AG04449 (cell line): ENCODE results near the gene PLA2G12B.
"Not testable (repeated sequence)": the region's sequence is repeated elsewhere in the genome, so short reads cannot be mapped to it uniquely, and the experiment has no call there.

Source experiments
- CTCF ChIA-PET: fragments of 350-600 bp; formaldehyde crosslinking; extraction: SDS; loops from one replicate; lab custom pipeline; 2021; ENCODE audit warnings: antibody characterized with exemption; lab: Yijun Ruan, JAX
- POLR2A ChIA-PET: fragments of 400-600, 350-600 bp; formaldehyde crosslinking; extraction: SDS; loops from one replicate; lab custom pipeline; 2020; ENCODE audit warnings: antibody characterized with exemption, inconsistent platforms; lab: Yijun Ruan, JAX
- DNase-seq: peaks from one replicate; pipeline ENCODE4 v3.0.0-alpha.2; 2010; ENCODE audit warnings: low read depth, low spot score
- H3K4me3 ChIP-seq: 2 replicates; pipeline ENCODE4 v1.5.1; 2011; ENCODE audit warnings: low read depth, mild to moderate bottlenecking, control low read depth, low read length
- CTCF ChIP-seq: IDR thresholded peaks from one replicate; pipeline ENCODE4 v1.5.1; 2011; ENCODE audit warnings: mild to moderate bottlenecking, moderate library complexity, low read length, control low read depth, inconsistent platforms; ENCODE audit not compliant: insufficient read depth; ENCODE audit errors: missing control alignments

PLA2G12B gene

GRCh38 chr10:72954596-72955554 lies at the start of gene PLA2G12B:
PLA2G12B (minus strand) TSS chr10:72954806; CDS start chr10:72954685, 121 bp downstream.
- H3K4me3 ChIP-seq = no peak within 1 kb of the TSS
- ChIA-PET CTCF (no interaction called here), POLR2A (no interaction called here)
- no peak for TF ChIP-seq CTCF
- DNase-seq = no peak

- no peak overlapping the region for H3K4me3 ChIP-seq
- POLR2A ChIA-PET = no interaction called here
- CTCF ChIA-PET = no interaction called here
- no peak for TF ChIP-seq CTCF
- no peak for DNase-seq
Observed at GRCh38 chr10:73003822-73004221, 49.2 kb upstream of the PLA2G12B start.

GRCh38 chr10:73000973-73001372 lies 46.4 kb upstream of the PLA2G12B start:
- ChIA-PET CTCF (interaction anchor here (1.0 kb wide), 1 partner anchor 10 kb away, joined by 3 read pairs; no protein-coding TSS in a partner anchor), POLR2A (interaction anchor here (0.7 kb wide), 1 partner anchor 94 kb away, joined by 4 read pairs; no protein-coding TSS in a partner anchor)

GRCh38 chr10:72997099-72997498 lies 42.5 kb upstream of the PLA2G12B start:
- TF ChIP-seq CTCF = no peak
- DNase-seq = no peak
- ChIA-PET CTCF (no interaction called here), POLR2A (no interaction called here)
- H3K4me3 ChIP-seq = no peak overlapping the region

More at GRCh38 chr10:73000973-73001372, 46.4 kb upstream of the PLA2G12B start:
- no peak for TF ChIP-seq CTCF
- no peak overlapping the region for H3K4me3 ChIP-seq
- no peak for DNase-seq

- H3K4me3 ChIP-seq, DNase-seq, CTCF ChIA-PET, POLR2A ChIA-PET: not testable (repeated sequence)
Observed at GRCh38 chr10:72995459-72995858, 40.9 kb upstream of the PLA2G12B start.

- DNase-seq, H3K4me3 ChIP-seq, CTCF ChIA-PET, POLR2A ChIA-PET: not testable (repeated sequence)
Observed at GRCh38 chr10:72989771-72990170, 35.2 kb upstream of the PLA2G12B start.

- H3K4me3 ChIP-seq, DNase-seq, POLR2A ChIA-PET, CTCF ChIA-PET: not testable (repeated sequence)
Observed at GRCh38 chr10:72984618-72985017, 30.0 kb upstream of the PLA2G12B start.
